Measurements from ENCODE around the gene RASL12.

The RASL12 gene

GRCh38 chr15:65072027-65072426 is 4.2 kb upstream of the RASL12 start:
- Histone ChIP-seq H3K27ac (ENCODE audit: low read length, poor library complexity, severe bottlenecking) (no peak overlapping the region), H2BK12ac (ENCODE audit: low read length in 2 of 2) (peak overlapping the region; percentile 86 to 98)
- no peak for DNase-seq

GRCh38 chr15:65071381-65071811 is 3.6 kb upstream of the RASL12 start:
- Histone ChIP-seq H3K9ac (ENCODE audit: low read length) (no peak overlapping the region), H3K27ac (ENCODE audit: low read length, poor library complexity, severe bottlenecking) (no peak overlapping the region), H2BK15ac (ENCODE audit: low read depth, poor library complexity, severe bottlenecking) (peak overlapping the region; percentile 52), H3K4me1 (ENCODE audit: control insufficient read depth, insufficient read depth, low read depth, low read length) (peaks cover 10% of the 10 kb centered on the region), H2BK120ac (ENCODE audit: low read depth, low read length) (peak overlapping the region; percentile 69), H3K23ac (ENCODE audit: low read length in 2 of 2) (peak overlapping the region in 1 of 2 experiments; percentile 19), H3K36me3 (ENCODE audit: control insufficient read depth in 1 of 2, insufficient read depth in 2 of 2, low read depth in 1 of 2, low read length in 2 of 2) (no peaks in the 10 kb centered on the region), H4K8ac (ENCODE audit: low read length) (peak overlapping the region; percentile 81), H2AFZ (ENCODE audit: low read depth, low read length) (no peak overlapping the region), H3K4me3 (ENCODE audit: insufficient read depth in 1 of 2, low read depth in 1 of 2, low read length in 2 of 2) (no peak overlapping the region), H3K4me2 (ENCODE audit: low read length, poor library complexity, severe bottlenecking) (no peak overlapping the region), H4K91ac (ENCODE audit: low read length) (peak overlapping the region; percentile 79), H2BK5ac (ENCODE audit: low read depth, low read length, poor library complexity, severe bottlenecking) (no peak overlapping the region), H3K79me1 (replicated peaks; ENCODE audit: low read length, poor library complexity, severe bottlenecking) (no peaks in the 10 kb centered on the region), H3K18ac (ENCODE audit: low read depth in 1 of 2, low read length in 2 of 2) (peak overlapping the region; percentile 89 to 93), H3K27me3 (ENCODE audit: control insufficient read depth in 1 of 2, insufficient read depth in 1 of 2, low read length in 2 of 2) (peaks cover 12 to 59% of the 10 kb centered on the region in 2 experiments), H2AK5ac (ENCODE audit: low read length, severe bottlenecking) (no peak overlapping the region), H2BK12ac (ENCODE audit: low read length in 2 of 2) (peak overlapping the region; percentile 86 to 98), H3K14ac (ENCODE audit: low read length in 2 of 2) (peak overlapping the region in 1 of 2 experiments; percentile 56), H3K4ac (ENCODE audit: low read depth in 1 of 2, low read length in 2 of 2) (peak overlapping the region in 1 of 2 experiments; percentile 75), H3K9me3 (ENCODE audit: control insufficient read depth, low read length) (no peaks in the 10 kb centered on the region)
- WGBS: 46% methylated on average over 5 of the region's 5 CpGs
- DNase-seq: no peak

More at GRCh38 chr15:65072027-65072426, 4.2 kb upstream of the RASL12 start:
- Histone ChIP-seq H3K23ac (ENCODE audit: low read length in 2 of 2) (no peak overlapping the region), H3K9ac (ENCODE audit: low read length) (no peak overlapping the region), H3K4me1 (ENCODE audit: control insufficient read depth, insufficient read depth, low read depth, low read length) (peaks cover 12% of the 10 kb centered on the region), H3K4me3 (ENCODE audit: insufficient read depth in 1 of 2, low read depth in 1 of 2, low read length in 2 of 2) (no peak overlapping the region), H3K4ac (ENCODE audit: low read depth in 1 of 2, low read length in 2 of 2) (peak overlapping the region in 1 of 2 experiments; percentile 47), H2BK5ac (ENCODE audit: low read depth, low read length, poor library complexity, severe bottlenecking) (no peak overlapping the region), H3K27me3 (ENCODE audit: control insufficient read depth in 1 of 2, insufficient read depth in 1 of 2, low read length in 2 of 2) (peaks cover 12 to 53% of the 10 kb centered on the region in 2 experiments), H2AK5ac (ENCODE audit: low read length, severe bottlenecking) (no peak overlapping the region), H3K36me3 (ENCODE audit: control insufficient read depth in 1 of 2, insufficient read depth in 2 of 2, low read depth in 1 of 2, low read length in 2 of 2) (no peaks in the 10 kb centered on the region), H3K4me2 (ENCODE audit: low read length, poor library complexity, severe bottlenecking) (no peak overlapping the region), H2BK120ac (ENCODE audit: low read depth, low read length) (no peak overlapping the region), H4K91ac (ENCODE audit: low read length) (peak overlapping the region; percentile 79), H4K8ac (ENCODE audit: low read length) (no peak overlapping the region), H3K14ac (ENCODE audit: low read length in 2 of 2) (peak overlapping the region in 1 of 2 experiments; percentile 69), H2AFZ (ENCODE audit: low read depth, low read length) (no peak overlapping the region), H3K79me1 (replicated peaks; ENCODE audit: low read length, poor library complexity, severe bottlenecking) (no peaks in the 10 kb centered on the region), H3K9me3 (ENCODE audit: control insufficient read depth, low read length) (no peaks in the 10 kb centered on the region), H3K18ac (ENCODE audit: low read depth in 1 of 2, low read length in 2 of 2) (peak overlapping the region; percentile 12 to 89), H2BK15ac (ENCODE audit: low read depth, poor library complexity, severe bottlenecking) (no peak overlapping the region)
- 88% methylated on average over 1 of the region's 1 CpG for WGBS

GRCh38 chr15:65069779-65070546 is 2.2 kb upstream of the RASL12 start:
- Histone ChIP-seq H3K9me3 (ENCODE audit: control insufficient read depth, low read length) (no peaks in the 10 kb centered on the region), H3K79me1 (replicated peaks; ENCODE audit: low read length, poor library complexity, severe bottlenecking) (no peaks in the 10 kb centered on the region), H3K23ac (ENCODE audit: low read length in 2 of 2) (no peak overlapping the region), H3K4me1 (ENCODE audit: control insufficient read depth, insufficient read depth, low read depth, low read length) (peaks cover 10% of the 10 kb centered on the region), H2AFZ (ENCODE audit: low read depth, low read length) (no peak overlapping the region), H3K9ac (ENCODE audit: low read length) (no peak overlapping the region), H4K91ac (ENCODE audit: low read length) (no peak overlapping the region), H3K36me3 (ENCODE audit: control insufficient read depth in 1 of 2, insufficient read depth in 2 of 2, low read depth in 1 of 2, low read length in 2 of 2) (no peaks in the 10 kb centered on the region), H3K4ac (ENCODE audit: low read depth in 1 of 2, low read length in 2 of 2) (peak overlapping the region in 1 of 2 experiments; percentile 81), H3K4me2 (ENCODE audit: low read length, poor library complexity, severe bottlenecking) (no peak overlapping the region), H2BK12ac (ENCODE audit: low read length in 2 of 2) (peak overlapping the region; percentile 45 to 49), H2AK5ac (ENCODE audit: low read length, severe bottlenecking) (no peak overlapping the region), H2BK120ac (ENCODE audit: low read depth, low read length) (peak overlapping the region; percentile 93), H3K18ac (ENCODE audit: low read depth in 1 of 2, low read length in 2 of 2) (peak overlapping the region; percentile 52 to 81), H2BK5ac (ENCODE audit: low read depth, low read length, poor library complexity, severe bottlenecking) (no peak overlapping the region), H4K8ac (ENCODE audit: low read length) (peak overlapping the region; percentile 1), H3K27me3 (ENCODE audit: control insufficient read depth in 1 of 2, insufficient read depth in 1 of 2, low read length in 2 of 2) (peaks cover 25 to 71% of the 10 kb centered on the region in 2 experiments), H3K27ac (ENCODE audit: low read length, poor library complexity, severe bottlenecking) (no peak overlapping the region), H3K14ac (ENCODE audit: low read length in 2 of 2) (no peak overlapping the region), H3K4me3 (ENCODE audit: insufficient read depth in 1 of 2, low read depth in 1 of 2, low read length in 2 of 2) (no peak overlapping the region), H2BK15ac (ENCODE audit: low read depth, poor library complexity, severe bottlenecking) (no peak overlapping the region)
- WGBS: 91% methylated on average over 5 of the region's 5 CpGs
- no peak for DNase-seq

- Histone ChIP-seq H3K18ac (ENCODE audit: low read depth in 1 of 2, low read length in 2 of 2) (no peak overlapping the region), H3K4me1 (ENCODE audit: control insufficient read depth, insufficient read depth, low read depth, low read length) (peaks cover 10% of the 10 kb centered on the region), H2BK5ac (ENCODE audit: low read depth, low read length, poor library complexity, severe bottlenecking) (no peak overlapping the region), H3K4me2 (ENCODE audit: low read length, poor library complexity, severe bottlenecking) (no peak overlapping the region), H3K27me3 (ENCODE audit: control insufficient read depth in 1 of 2, insufficient read depth in 1 of 2, low read length in 2 of 2) (peaks cover 29 to 75% of the 10 kb centered on the region in 2 experiments), H3K27ac (ENCODE audit: low read length, poor library complexity, severe bottlenecking) (no peak overlapping the region), H3K4me3 (ENCODE audit: insufficient read depth in 1 of 2, low read depth in 1 of 2, low read length in 2 of 2) (no peak overlapping the region), H3K79me1 (replicated peaks; ENCODE audit: low read length, poor library complexity, severe bottlenecking) (no peaks in the 10 kb centered on the region), H3K14ac (ENCODE audit: low read length in 2 of 2) (no peak overlapping the region), H2AFZ (ENCODE audit: low read depth, low read length) (no peak overlapping the region), H3K23ac (ENCODE audit: low read length in 2 of 2) (no peak overlapping the region), H2BK12ac (ENCODE audit: low read length in 2 of 2) (no peak overlapping the region), H3K9ac (ENCODE audit: low read length) (no peak overlapping the region), H3K9me3 (ENCODE audit: control insufficient read depth, low read length) (no peaks in the 10 kb centered on the region), H3K4ac (ENCODE audit: low read depth in 1 of 2, low read length in 2 of 2) (no peak overlapping the region), H2BK120ac (ENCODE audit: low read depth, low read length) (no peak overlapping the region), H4K91ac (ENCODE audit: low read length) (no peak overlapping the region), H2BK15ac (ENCODE audit: low read depth, poor library complexity, severe bottlenecking) (no peak overlapping the region), H3K36me3 (ENCODE audit: control insufficient read depth in 1 of 2, insufficient read depth in 2 of 2, low read depth in 1 of 2, low read length in 2 of 2) (no peaks in the 10 kb centered on the region), H2AK5ac (ENCODE audit: low read length, severe bottlenecking) (no peak overlapping the region), H4K8ac (ENCODE audit: low read length) (peak overlapping the region; percentile 97)
- 0% methylated on average over 1 of the region's 1 CpG for WGBS
- DNase-seq: peak; percentile 99
Measured at GRCh38 chr15:65069179-65069578, 1.4 kb upstream of the RASL12 start.
